ENCODE data around the gene XPNPEP3.
A peak's percentile ranks its signal among the peaks of the same experiment; 100 is the strongest.
"Not testable (repeated sequence)": the region's sequence is repeated elsewhere in the genome, so short reads cannot be mapped to it uniquely, and the experiment has no call there.

The XPNPEP3 gene

DNA sequence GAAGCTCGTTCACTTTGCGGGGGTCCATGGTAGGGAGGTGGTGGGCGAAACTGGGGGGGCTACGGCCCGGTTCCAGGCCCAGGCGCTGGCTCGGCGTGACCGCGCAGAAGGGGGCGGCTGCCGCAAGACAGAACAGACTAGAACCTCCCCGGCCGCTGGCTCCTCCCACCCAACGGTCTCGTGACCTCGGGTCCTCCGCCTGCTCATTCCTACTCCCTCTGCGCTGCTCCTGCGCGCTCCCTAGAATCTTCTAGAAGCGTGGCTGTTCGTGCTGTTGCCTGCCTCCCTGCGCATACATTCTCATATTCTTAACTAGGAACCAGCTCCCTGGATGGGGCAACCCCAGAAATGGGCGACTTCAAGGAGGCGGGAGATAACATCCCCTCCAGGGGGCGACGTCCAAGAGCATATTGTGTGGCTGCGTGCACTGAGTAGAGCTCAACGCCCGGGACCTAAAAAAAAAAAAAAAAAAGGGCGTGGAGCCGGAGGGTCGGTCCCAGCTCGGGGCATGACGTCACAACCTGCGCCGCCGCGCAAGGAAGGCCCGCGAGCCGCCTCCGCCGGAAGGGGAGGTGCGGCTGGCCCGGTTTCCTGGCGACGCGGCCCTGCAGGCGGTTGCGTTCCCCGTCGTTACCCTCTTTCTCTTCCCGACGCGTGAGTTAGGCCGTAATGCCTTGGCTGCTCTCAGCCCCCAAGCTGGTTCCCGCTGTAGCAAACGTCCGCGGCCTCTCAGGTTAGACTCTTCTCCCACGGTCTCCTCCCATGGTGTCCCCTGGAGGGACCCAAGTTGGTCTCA is at the start of gene XPNPEP3, which contains the start of gene ST13:
Gene XPNPEP3 (plus strand): TSS at position 636 of the 796 bp plus-strand sequence. CDS start 34 bp downstream, at position 670.
Gene ST13 (minus strand): TSS at position 127 of the 796 bp plus-strand sequence. CDS start 99 bp downstream, at position 28.
- peak; percentile 95 to 97 for DNase-seq

DNA sequence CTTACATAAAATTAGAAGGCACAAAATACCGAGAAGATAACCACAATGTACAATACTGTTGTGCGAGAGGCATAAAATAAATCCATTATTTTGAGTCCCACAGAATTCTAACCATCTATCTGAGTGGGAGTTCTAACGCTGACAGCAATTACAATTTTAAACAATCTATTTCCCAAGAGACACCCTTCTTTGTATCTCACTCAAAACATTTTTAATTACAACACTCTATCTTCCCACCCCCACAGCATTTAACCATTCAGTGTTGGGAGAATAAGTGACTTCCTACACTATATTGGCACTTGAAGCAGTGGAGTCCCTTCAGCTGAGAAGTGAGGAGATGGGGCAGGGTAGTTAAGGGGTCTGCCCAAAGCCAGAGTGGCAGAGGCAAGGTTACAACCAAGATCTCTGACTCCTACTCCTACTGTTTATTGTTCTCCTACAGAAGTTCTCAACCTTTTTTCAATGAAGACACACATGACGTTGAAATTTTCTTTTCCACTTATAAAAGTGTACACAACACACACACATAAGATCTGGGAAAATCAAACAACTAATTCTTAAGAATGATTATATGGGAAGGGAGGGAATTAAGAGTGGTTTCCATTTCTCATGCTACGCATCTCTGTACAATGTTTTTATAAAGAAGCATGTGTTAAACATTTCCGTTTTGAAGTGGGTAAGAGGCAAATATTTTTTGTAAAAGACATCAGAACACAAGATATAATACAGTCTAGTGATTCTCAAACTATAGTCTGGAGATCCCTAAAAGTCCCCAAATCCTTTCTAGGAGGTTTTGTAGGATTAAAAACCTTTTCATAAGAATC is 48.7 kb upstream of the XPNPEP3 start:
- DNase-seq, result no peak

- no peak for DNase-seq
These were observed 43.0 kb upstream of the XPNPEP3 start for GRCh38 chr22:40813912-40814315.

DNA sequence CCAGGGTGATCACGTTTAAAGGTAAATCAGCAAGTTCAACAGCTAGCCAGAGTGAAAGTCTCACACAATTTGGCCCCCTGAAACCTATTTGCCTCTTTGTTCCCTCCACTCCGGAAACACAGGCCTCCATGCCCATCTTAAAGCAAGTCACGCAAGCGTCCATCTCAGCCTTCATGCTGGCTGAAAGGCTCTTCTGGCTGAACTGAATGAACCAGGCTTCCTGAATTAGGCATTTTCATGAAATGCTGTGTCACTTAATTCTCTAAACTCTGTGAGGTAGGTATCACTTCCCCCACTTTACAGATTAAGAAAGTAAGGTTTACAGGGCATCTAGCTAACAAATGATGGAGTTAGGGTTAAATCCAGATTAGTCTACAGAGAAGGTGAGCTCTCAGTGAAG is 39.2 kb upstream of the XPNPEP3 start:
- DNase-seq, result no peak

DNA sequence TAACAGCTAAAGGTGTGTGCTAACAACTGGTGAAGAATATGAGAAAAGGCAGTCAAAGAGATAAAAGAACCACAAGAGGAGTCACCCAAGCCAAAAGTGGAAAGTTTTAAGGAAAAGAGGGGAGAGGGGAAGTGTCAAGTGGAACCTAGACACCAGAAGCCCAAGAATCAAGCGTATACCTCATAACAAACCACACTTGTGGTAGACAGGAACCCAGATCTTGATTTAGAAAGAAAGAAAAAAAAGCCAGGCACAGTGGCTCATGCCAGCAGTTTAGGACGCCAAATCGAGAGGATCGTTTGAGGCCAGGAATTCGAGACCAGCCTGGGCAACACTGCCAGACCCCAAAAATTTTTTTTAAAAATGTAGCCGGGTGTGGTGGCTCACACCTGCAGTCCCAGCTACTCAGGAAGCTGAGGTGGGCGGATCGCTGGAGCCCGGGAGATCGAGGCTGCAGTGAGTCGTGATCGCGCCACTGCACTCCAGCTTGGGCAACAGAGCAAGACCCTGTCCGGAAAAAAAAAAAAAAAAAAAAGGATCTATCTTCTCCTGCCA is 38.7 kb upstream of the XPNPEP3 start:
- peak in 1 of 2 donors; percentile 2 for DNase-seq

- DNase-seq, result peak; percentile 86 to 87
These were observed 38.0 kb upstream of the XPNPEP3 start, which contains the start of gene SLC25A17 for GRCh38 chr22:40818747-40819598. Gene SLC25A17, minus strand, starts transcription at chr22:40819346. Its CDS starts 98 bp downstream, at chr22:40819248.

DNA sequence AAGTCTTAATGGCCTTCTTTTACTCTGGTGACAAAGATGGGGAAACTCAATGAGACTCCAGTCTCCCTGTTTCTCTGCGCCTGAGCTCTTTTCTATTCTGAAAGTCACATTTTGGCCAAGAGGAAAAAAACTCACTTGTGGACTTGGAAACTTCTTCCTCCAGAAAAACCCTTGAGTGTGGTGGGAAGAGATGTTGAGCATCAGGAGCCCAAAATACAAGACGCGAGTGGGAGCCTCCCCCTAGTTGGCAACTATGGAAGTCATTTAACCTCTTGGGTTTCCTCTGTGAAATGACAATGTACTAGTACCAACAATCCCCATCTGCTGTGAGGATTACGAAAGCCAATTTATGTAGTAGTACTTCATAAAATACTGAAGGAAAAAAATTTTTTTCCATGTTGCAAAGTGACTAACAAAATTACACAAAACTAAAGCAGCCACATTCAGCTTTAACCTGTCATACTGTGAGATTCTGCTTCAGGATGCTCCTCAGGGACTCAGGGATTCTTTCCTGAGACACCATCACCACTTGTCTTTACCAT is 37.3 kb upstream of the XPNPEP3 start:
- peak in 1 of 2 donors; percentile 3 for DNase-seq

- no peak for DNase-seq
These were observed 33.5 kb upstream of the XPNPEP3 start for GRCh38 chr22:40823426-40823825.

DNA sequence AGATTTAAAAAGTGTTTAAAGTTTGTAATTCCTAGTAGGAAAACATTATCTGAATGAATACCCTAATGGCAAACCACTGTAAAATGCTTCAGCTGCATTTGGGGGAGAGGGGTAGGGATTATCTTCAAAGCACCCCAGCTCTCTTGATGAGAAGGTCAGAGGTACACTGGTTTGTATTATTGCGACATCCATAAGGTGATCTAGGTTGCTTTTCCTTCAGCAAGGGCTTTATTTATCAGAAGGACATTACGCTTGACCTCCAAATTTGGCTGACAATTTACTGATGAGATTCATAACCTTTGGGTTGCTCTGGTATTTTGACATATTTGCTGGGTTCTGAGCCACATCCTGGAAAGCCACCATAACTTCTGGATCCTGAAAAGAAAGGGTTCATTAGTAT is 30.7 kb upstream of the XPNPEP3 start:
- DNase-seq, result not testable (repeated sequence)

GRCh38 chr22:40826984-40827741 is 29.8 kb upstream of the XPNPEP3 start:
- DNase-seq, result no peak

- DNase-seq, result no peak
These were observed 27.8 kb upstream of the XPNPEP3 start for GRCh38 chr22:40829131-40829530.

GRCh38 chr22:40834619-40835018 is 22.3 kb upstream of the XPNPEP3 start:
- DNase-seq, result no peak

DNA sequence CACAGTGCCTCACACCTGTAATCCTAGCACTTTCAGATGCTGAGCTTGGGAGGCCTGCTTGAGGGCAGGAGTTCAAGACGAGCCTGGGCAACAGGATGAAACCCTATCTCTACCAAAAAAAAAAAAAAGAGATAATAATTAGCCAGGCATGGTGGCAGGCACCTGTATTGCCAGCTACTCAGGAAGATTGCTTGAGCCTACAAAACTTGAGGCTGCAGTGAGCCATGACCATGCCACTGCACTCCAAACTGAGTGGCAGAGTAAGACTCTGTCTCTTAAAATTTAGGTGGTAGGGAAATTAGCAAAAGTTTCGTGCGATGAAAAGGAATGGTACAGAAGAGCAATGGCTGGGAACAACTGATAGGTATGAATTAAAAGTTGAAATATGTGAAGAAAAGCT is 18.5 kb upstream of the XPNPEP3 start:
- DNase-seq, result no peak

DNA sequence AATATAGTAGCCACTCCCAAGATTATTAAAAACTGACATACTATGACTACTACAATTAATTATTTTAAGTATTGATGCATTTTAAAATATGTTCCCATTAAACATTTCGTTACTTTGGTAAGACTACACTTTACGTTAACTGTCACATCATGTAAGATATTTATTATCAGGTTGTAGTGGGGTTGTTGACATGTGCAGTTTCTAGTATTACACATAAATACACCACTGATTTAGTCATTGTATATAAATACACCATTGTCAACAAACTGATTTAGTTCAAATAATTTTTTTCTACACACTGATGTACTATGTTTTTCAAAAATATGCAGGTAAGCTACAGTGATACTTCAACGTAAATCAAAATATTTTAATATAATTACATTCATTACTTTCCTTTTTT is 12.0 kb upstream of the XPNPEP3 start:
- no peak for DNase-seq

DNA sequence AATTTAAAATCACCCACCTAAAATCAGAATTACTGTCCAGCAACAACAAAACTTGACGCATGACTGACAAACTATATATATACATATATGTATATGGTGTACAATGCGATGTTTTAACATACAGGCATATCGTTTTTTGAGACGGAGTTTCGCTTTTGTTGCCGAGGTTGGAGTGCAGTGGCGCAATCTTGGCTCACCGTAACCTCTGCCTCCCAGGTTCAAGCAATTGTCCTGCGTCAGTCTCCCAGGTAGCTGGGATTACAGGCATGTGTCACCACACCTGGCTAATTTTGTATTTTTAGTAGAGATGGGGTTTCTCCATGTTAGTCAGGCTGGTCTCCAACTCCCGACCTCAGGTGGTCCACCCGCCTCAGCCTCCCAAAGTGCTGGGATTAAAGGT is 11.1 kb upstream of the XPNPEP3 start:
- not testable (repeated sequence) for DNase-seq

DNA sequence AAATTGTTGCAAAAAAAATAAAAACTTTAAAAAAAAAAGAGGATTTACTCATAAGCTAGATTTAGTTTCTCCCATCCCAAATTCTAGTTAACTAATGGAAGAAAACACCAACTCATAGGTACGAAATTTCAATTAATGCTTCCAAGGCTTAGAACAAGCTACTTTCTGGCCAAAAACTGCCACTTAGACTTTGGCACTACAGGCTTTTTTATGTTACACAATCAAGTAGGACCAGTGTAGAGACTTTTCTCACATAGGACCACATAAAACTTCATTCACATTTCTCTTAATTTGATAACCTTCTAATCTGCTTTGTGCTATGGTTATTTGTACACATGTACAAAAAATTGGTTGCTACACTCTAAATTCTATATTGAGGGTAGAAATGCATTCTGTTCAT is 3.6 kb upstream of the XPNPEP3 start:
- no peak for DNase-seq

DNA sequence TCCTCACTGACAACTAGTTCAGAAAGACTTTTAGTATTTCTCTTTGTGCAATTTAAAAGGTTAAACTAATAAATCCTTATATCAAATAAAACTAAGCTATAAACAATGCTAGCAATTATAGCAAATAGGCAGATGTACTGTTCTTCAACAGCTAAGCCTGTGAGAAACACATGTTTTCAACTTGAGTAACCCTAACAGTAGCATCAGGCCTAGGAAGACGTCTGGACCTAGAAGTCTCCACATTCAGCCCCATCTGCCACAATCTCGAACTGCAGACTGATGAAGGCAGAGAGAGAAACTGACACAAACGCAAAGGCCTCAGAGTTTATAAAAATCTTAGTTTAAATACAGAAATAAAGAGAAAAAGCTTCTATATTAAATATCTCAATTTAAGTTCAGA is 3.0 kb upstream of the XPNPEP3 start:
- no peak for DNase-seq

DNA sequence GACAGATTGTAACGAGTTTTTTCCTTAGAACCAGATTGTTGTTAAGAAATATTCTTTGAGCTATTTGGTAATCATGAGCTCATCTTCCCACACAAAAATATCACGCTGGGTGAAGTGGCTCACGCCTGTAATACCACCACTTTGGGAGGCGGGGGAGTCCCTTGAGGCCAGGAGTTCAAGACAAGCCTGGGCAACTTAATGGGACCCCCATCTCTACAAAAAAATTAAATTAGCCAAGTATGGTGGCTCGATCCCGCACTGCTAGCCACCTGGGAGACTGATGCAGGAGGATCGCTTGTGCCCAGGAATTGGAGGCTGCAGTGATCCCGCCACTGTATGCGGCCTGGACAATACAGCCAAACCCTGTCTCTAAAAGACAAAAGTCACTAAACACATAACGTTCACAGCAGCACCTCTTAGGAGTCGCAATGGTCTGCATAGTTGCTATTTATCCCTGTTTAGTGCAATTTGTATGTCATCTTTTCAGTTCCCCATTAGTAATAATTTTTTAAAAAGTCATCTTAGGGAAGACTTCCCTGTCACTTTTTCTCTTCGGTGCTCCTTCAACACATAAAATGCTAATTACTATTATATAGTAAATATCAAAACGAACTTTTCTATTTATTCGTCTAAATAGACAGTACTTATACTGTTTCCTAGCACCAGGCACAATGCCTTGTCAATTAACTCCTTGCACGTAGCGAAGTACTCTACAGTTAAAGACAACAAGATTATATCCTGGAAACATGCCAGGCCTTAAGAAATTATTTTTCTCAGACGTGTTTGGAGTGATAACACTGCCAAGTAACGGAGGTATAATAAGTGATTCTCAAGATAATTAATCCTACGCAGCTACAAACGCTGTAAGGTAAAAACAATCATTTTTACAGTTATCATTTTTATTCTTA is 1.6 kb upstream of the XPNPEP3 start:
- DNase-seq, result peak in 1 of 2 donors; percentile 4

- DNase-seq, result no peak
These were observed 902 bp upstream of the XPNPEP3 start for GRCh38 chr22:40855979-40856512.

DNA sequence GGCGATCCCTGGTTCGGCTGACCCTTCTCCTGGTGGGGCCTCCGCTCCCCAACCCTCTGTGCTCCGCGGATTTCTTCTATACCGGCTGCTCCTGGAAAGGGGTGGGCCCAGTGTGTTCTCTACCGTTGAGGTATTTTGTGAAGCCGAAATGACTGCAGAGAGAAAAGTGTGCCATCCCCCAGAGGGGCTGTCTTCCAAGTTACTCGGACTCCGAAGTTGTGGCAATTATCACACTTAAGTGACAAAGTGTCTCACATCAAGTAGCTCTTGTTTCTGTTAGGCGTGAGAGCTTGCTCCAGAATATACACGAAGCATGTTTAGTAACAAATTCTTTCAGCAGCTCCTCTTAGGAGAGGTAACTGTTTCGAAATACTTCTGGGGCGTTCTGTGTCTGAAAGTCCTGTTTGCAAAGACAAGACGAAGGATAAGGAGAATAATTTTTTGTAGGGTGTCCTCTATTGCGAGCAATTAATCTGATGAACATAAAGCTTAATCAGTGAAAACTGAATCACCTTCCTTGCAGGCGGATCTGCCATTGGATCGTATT is 434 bp downstream of the XPNPEP3 start:
- no peak for DNase-seq

Data from activated CD4-positive, alpha-beta T cell treated with anti-CD3 and anti-CD28 coated beads for 4 hours (primary cell).